Parathyroid adenoma (tissue), 2 donors: Measurements from ENCODE around the gene UQCRH.

Source experiments
- H2AFZ ChIP-seq: fragments of 300-600 bp; sonication (generic); one replicate; pipeline ENCODE4 v1.7.0; 2017; ENCODE audit warnings: antibody characterized with exemption, mild to moderate bottlenecking
- H3K27ac ChIP-seq: fragments of 300-600 bp; sonication (generic); one replicate; pipeline ENCODE4 v1.7.0; 2017
- H3K27me3 ChIP-seq: fragments of 300-600 bp; sonication (generic); one replicate; pipeline ENCODE4 v1.7.0; 2017; ENCODE audit warnings: low read length; ENCODE audit not compliant: control insufficient read depth, insufficient read depth
- H3K36me3 ChIP-seq: fragments of 300-600 bp; sonication (generic); one replicate; pipeline ENCODE4 v1.7.0; 2017; ENCODE audit warnings: low read length; ENCODE audit not compliant: control insufficient read depth, insufficient read depth
- H3K4me1 ChIP-seq: fragments of 300-600 bp; sonication (generic); one replicate; pipeline ENCODE4 v1.7.0; 2017; ENCODE audit warnings: control low read depth
- H3K4me2 ChIP-seq: fragments of 300-600 bp; sonication (generic); one replicate; pipeline ENCODE4 v1.7.0; 2017; ENCODE audit warnings: low read length
- H3K4me3 ChIP-seq: fragments of 300-600 bp; sonication (generic); one replicate; pipeline ENCODE4 v1.7.0; 2017; ENCODE audit warnings: low read depth, low read length
- H3K79me2 ChIP-seq: fragments of 300-600 bp; sonication (generic); one replicate; pipeline ENCODE4 v1.7.0; 2017; ENCODE audit warnings: control low read depth
- H3K9ac ChIP-seq: fragments of 300-600 bp; sonication (generic); one replicate; pipeline ENCODE4 v1.7.0; 2017; ENCODE audit warnings: mild to moderate bottlenecking
- H3K9me3 ChIP-seq: fragments of 300-600 bp; sonication (generic); one replicate; pipeline ENCODE4 v1.7.0; 2017; ENCODE audit warnings: low read length; ENCODE audit not compliant: control insufficient read depth
- CTCF ChIP-seq: fragments of 300-600 bp; sonication (generic); IDR thresholded peaks from one replicate; pipeline ENCODE4 v1.7.0; 2017; ENCODE audit warnings: antibody characterized with exemption, mild to moderate bottlenecking
- donor health status: primary hyperparathyroidism.

Gene UQCRH

DNA sequence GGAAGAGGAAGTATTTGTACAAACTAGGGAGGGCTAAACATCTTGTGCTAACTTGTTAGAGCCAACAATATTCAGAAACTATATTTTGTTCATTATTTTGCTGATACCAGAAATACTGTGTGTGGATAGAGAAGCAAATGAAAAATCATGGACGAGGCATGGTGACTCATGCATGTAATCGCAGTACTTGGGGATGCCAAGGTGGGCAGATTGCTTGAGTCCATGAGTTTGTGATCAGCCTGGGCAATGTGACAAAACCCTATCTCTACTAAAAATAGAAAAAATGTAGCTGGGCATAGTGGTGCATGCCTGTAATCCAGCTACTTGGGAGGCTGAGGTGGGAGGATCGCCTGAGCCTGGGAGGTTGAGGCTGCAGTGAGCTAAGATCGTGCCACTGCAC lies 13.5 kb upstream of the UQCRH start:
- peaks cover under 1% of the 10 kb centered on the region for H3K79me2 ChIP-seq
- no peak overlapping the region for H3K4me3 ChIP-seq
- no peaks in the 10 kb centered on the region for H3K36me3 ChIP-seq
- no peaks in the 10 kb centered on the region for H3K27me3 ChIP-seq
- H3K27ac ChIP-seq: no peak overlapping the region
- H3K4me1 ChIP-seq: no peaks in the 10 kb centered on the region
- H3K9ac ChIP-seq: no peak overlapping the region
- no peak for TF ChIP-seq CTCF
- H2AFZ ChIP-seq: no peak overlapping the region
- no peak overlapping the region for H3K4me2 ChIP-seq
- no peaks in the 10 kb centered on the region for H3K9me3 ChIP-seq

DNA sequence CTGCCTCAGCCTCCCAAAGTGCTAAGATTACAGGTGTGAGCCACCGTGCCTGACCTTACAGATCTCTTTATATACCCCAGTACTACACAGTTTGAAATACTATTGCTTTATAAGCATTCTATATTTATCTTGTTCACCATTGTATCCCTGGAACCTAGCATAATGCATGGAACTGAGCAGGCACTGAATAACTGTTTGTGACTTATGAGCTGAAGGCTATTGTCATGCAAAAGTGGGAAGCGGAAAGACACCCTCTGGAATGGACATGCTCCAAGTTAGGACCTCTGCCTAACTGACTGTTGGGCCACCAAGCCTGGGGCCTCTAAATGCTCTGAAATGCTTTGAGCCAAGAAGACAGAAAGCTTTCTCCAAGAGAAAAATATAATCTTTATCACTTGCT lies 8.2 kb upstream of the UQCRH start:
- Histone ChIP-seq H3K4me2 (no peak overlapping the region), H3K4me1 (no peaks in the 10 kb centered on the region), H3K27me3 (no peaks in the 10 kb centered on the region), H3K36me3 (no peaks in the 10 kb centered on the region), H3K9me3 (no peaks in the 10 kb centered on the region), H3K79me2 (peaks cover 33% of the 10 kb centered on the region), H3K4me3 (no peak overlapping the region), H2AFZ (no peak overlapping the region), H3K9ac (no peak overlapping the region), H3K27ac (no peak overlapping the region)
- TF ChIP-seq CTCF: no peak

- Histone ChIP-seq H3K4me2 (peak overlapping the region; percentile 27), H3K9ac (no peak overlapping the region), H3K4me1 (peaks cover 8% of the 10 kb centered on the region), H3K27me3 (no peaks in the 10 kb centered on the region), H3K79me2 (peaks cover 45% of the 10 kb centered on the region), H3K4me3 (no peak overlapping the region), H3K36me3 (no peaks in the 10 kb centered on the region), H3K27ac (no peak overlapping the region), H2AFZ (no peak overlapping the region), H3K9me3 (no peaks in the 10 kb centered on the region)
- no peak for TF ChIP-seq CTCF
Measured at GRCh38 chr1:46298387-46298786, 5.1 kb upstream of the UQCRH start.

GRCh38 chr1:46300673-46301405 lies 2.7 kb upstream of the UQCRH start:
- peak overlapping the region; percentile 96 for H3K4me3 ChIP-seq
- no peak overlapping the region for H2AFZ ChIP-seq
- H3K36me3 ChIP-seq: no peaks in the 10 kb centered on the region
- peak overlapping the region; percentile 91 for H3K9ac ChIP-seq
- peak overlapping the region; percentile 85 for H3K4me2 ChIP-seq
- no peaks in the 10 kb centered on the region for H3K9me3 ChIP-seq
- peaks cover 8% of the 10 kb centered on the region for H3K4me1 ChIP-seq
- H3K27ac ChIP-seq: peak overlapping the region; percentile 96
- H3K79me2 ChIP-seq: peaks cover 47% of the 10 kb centered on the region
- TF ChIP-seq CTCF: no peak
- H3K27me3 ChIP-seq: no peaks in the 10 kb centered on the region

- no peaks in the 10 kb centered on the region for H3K36me3 ChIP-seq
- peak overlapping the region; percentile 96 for H3K4me3 ChIP-seq
- no peaks in the 10 kb centered on the region for H3K9me3 ChIP-seq
- peak overlapping the region; percentile 96 for H3K27ac ChIP-seq
- H3K9ac ChIP-seq: peak overlapping the region; percentile 91
- no peaks in the 10 kb centered on the region for H3K27me3 ChIP-seq
- H3K79me2 ChIP-seq: peaks cover 49% of the 10 kb centered on the region
- H2AFZ ChIP-seq: peak overlapping the region; percentile 90
- TF ChIP-seq CTCF: no peak
- peak overlapping the region; percentile 85 for H3K4me2 ChIP-seq
- H3K4me1 ChIP-seq: peaks cover 8% of the 10 kb centered on the region
Measured at GRCh38 chr1:46301406-46301807, 2.1 kb upstream of the UQCRH start.
